Activated CD8-positive, alpha-beta memory T cell treated with anti-CD3 and anti-CD28 coated beads, Interleukin-2, amount 50 U/mL, for 48 hours (primary cell): ENCODE results near the gene LRBA.

Experiments used
- DNase-seq: peaks from one replicate; pipeline ENCODE4 v3.0.0-alpha.2; 2020

LRBA gene

GRCh38 chr4:150859453-150859852, 155.6 kb downstream of the LRBA start:
- no peak for DNase-seq

- DNase-seq = no peak
Measured at GRCh38 chr4:150855981-150856510, 159.0 kb downstream of the LRBA start.

- no peak for DNase-seq
Measured at GRCh38 chr4:150854600-150854999, 160.5 kb downstream of the LRBA start.

- no peak for DNase-seq
Measured at GRCh38 chr4:150853882-150854281, 161.2 kb downstream of the LRBA start.

GRCh38 chr4:150852216-150852615, 162.9 kb downstream of the LRBA start:
- DNase-seq = no peak

GRCh38 chr4:150849016-150849415, 166.1 kb downstream of the LRBA start:
- DNase-seq = no peak

- peak; percentile 56 for DNase-seq
Measured at GRCh38 chr4:150828159-150828558, 186.9 kb downstream of the LRBA start.

GRCh38 chr4:150827226-150827625, 187.9 kb downstream of the LRBA start:
- no peak for DNase-seq

GRCh38 chr4:150826306-150826705, 188.8 kb downstream of the LRBA start:
- no peak for DNase-seq

- DNase-seq = no peak
Measured at GRCh38 chr4:150822407-150822806, 192.7 kb downstream of the LRBA start.

GRCh38 chr4:150821641-150822040, 193.4 kb downstream of the LRBA start:
- no peak for DNase-seq

GRCh38 chr4:150820409-150820808, 194.7 kb downstream of the LRBA start:
- DNase-seq = no peak

GRCh38 chr4:150818661-150819060, 196.4 kb downstream of the LRBA start:
- no peak for DNase-seq

- DNase-seq = no peak
Measured at GRCh38 chr4:150817804-150818528, 197.1 kb downstream of the LRBA start.

- no peak for DNase-seq
Measured at GRCh38 chr4:150817017-150817416, 198.1 kb downstream of the LRBA start.

- no peak for DNase-seq
Measured at GRCh38 chr4:150816491-150816890, 198.6 kb downstream of the LRBA start.

GRCh38 chr4:150814873-150815272, 200.2 kb downstream of the LRBA start:
- no peak for DNase-seq

- no peak for DNase-seq
Measured at GRCh38 chr4:150805183-150806025, 209.7 kb downstream of the LRBA start.

- no peak for DNase-seq
Measured at GRCh38 chr4:150801833-150802232, 213.3 kb downstream of the LRBA start.

GRCh38 chr4:150799207-150799606, 215.9 kb downstream of the LRBA start:
- no peak for DNase-seq

- DNase-seq = no peak
Measured at GRCh38 chr4:150794706-150795105, 220.4 kb downstream of the LRBA start.

GRCh38 chr4:150789864-150790263, 225.2 kb downstream of the LRBA start:
- no peak for DNase-seq

GRCh38 chr4:150784939-150785338, 230.1 kb downstream of the LRBA start:
- DNase-seq = no peak

GRCh38 chr4:150784305-150784704, 230.8 kb downstream of the LRBA start:
- no peak for DNase-seq
